ENCODE results near the gene CARD16.
A peak's percentile ranks its signal among the peaks of the same experiment; 100 is the strongest.
"Not testable (repeated sequence)": the region's sequence is repeated elsewhere in the genome, so short reads cannot be mapped to it uniquely, and the experiment has no call there.

Gene CARD16

DNA sequence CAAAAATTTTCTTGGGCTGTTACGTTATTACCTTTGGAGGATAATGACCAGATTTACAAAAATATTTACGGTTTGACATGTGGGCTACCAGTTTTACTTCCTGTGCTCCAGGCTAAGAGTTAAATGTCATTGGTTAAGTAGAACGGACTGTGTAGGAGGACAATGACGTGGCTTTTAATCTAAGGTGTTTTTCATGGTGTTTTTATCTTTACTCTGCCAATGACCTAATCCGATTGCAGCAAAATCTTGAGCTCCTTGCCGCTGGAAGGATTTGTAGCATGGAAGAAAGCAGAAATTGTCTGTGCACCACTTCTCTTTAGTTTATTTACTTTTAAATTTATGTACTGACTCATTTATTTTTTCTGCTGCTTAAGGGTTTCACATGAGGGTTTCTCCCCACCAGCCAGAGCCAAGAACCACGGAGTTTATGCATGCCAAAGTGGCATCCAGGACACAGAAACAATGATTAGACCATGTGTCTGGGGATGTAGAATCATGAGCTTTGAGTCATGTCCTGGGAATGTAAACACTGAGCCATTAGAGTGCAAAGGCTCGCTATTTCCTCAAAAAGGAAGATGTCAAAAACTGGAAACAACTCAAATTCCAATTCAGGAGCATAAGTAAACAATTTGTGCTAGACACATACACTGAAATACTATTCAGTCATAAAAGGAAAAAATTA, 1.9 kb upstream of the CARD16 start:
- DNase-seq, result no peak

- no peak for DNase-seq
Observed at GRCh38 chr11:105045676-105046296, 651 bp upstream of the CARD16 start.

DNA sequence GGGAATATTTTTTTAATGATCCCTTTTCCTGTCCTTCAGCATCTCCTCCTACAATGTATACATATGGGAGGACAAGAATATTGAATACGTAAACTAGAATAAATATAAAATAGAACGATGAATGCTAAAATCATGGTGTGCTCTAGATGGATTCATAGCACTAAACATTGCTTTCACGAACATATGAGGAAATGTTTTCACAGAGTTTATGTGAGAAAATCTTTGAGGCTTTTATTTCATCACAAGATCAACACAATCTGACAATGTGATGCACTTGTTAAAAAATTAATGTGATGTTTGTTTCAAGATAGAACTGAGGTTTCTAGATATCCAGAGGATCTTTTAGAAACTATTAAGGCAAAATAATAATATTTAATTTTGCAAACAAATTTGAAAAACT, 3.0 kb downstream of the CARD16 start:
- no peak for DNase-seq

DNA sequence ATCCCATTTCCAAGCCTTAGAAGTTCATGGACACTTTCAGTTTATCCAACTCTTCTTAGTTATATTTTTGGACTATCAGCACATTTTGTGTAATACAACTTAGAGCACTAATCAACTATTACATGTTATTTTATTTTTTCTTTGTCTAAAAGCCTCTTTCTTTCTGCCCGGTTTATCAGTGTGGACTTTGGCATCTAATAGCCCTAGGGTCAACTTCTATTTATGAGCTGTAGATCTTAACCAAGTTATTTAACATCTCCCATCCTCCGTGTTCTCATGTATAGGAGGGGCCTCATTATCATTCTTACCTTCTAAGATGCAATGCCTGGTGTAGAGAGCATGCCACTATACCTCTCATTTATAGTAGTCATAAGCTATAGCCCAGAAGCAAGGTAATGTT, 4.4 kb downstream of the CARD16 start:
- DNase-seq, result no peak

DNA sequence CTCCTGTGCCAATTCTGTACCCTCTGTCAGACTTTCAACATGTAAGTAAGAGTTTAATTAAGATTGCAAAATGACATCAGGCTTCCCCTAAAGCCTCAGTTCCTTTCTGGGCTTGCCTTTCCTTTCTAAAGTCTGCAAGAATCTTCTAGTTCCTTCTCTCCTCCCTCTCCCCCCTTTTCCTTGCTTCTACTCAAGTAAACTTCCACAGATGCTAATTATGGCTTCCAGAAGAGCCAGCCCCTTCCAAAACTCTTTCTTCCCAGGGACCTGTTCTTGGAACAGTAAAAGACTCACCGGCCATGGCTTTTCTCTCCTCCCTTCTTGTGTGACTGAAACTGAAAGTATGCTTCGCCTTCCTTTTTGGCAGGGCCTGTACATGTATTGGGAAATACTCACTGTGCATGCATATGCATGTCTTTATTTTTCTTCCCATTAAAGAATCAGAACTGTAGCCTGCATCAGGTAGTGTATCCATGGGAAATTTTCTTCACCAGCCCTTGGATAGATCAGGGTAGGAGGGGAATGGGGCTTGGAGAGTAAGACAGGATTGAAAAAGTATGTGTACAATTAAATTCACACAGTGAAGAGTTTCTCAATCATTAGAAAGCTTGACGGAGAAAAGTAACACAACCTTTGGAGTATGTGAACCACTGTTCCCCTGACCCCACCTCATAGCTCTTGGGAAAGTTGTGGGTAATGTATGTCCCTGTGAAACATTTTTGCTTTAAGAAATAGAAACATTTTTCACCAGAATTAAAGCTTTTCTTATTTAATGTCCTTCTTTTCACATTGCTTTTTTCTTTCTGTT, 10.1 kb downstream of the CARD16 start, which contains the start of gene CASP1:
CASP1 (minus strand) TSS at position 332 of the 808 bp plus-strand sequence; CDS start at position 301, 31 bp downstream.
- peak; percentile 67 for DNase-seq

DNA sequence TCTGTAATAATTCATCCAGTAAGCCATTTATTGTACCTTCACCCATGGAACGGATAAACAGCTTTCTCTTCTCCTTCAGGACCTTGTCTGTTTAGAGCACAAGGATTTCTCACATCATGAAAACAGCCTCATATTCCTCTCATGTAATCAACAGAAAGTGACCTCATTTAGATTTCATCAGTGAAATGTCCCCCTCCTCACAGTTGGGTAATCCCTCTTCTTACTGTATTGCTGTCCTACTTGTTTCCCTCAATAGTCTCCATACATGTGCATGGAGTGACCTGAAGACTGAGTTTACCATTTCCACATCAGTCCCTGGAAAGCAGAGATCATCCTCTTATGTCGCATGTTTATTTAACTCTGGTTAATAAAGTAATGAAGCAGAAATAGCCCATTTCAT, 10.7 kb downstream of the CARD16 start:
- not testable (repeated sequence) for DNase-seq

DNA sequence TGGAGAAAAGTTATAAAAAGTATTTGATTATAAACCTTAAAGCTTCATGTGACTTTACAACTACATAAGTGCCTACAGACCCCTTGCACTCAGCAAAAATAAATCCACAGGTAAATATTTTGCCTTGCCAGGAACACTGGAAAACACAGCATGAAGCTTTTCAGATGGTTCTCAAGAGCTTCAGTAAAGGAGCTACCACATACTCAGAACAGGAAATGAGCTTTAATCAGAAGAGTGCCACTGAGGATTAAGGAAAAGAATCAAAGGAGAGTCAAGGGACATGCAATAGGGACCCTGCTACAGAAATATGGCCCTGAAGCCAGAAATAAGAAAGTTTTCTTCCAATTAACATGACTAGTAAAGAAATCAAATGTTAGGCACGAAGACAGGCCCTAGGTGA, 11.4 kb downstream of the CARD16 start:
- DNase-seq, result no peak

DNA sequence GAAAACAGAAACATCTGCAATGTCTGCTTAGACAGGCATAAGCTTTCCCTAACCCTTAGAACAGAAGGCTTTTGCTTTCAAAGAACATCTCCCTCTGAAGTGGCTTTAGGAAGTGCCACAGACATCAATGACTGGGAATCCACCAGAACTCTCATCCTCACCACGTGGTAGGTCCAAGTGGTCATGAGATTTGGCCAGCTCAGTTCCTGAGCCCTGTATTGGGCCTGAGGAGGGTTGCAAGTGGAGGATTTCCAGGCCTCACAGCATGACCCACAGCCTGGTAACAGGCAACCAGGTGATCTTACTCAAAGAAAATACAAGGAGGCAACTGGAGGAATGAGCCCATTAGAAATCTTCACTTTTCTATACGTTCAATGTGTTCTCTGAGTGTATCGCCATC, 11.8 kb downstream of the CARD16 start:
- no peak for DNase-seq

- DNase-seq, result no peak
Observed at GRCh38 chr11:105032495-105032894, 12.6 kb downstream of the CARD16 start.

- no peak for DNase-seq
Observed at GRCh38 chr11:105027678-105028077, 17.5 kb downstream of the CARD16 start.

- no peak for DNase-seq
Observed at GRCh38 chr11:105024394-105024793, 20.7 kb downstream of the CARD16 start.

DNA sequence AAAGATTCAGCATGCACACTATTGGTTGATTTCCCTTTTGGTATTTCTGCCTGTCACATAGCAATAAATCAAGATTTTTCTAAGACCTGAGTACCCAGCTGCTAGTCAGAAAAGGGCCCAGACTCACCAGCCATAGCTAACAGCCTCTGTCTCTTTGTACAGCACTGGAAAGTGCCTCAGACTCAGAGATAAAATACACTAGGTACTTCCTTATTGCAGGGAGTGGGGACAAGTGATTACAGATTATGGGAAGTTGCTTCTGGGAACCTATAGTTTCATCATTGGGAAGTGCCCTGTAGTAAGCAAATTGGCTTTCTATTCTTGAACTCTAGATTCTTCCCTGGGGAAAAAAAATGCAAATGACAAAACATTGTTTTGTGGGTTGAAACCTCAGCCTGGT, 22.1 kb downstream of the CARD16 start, which contains the start of gene CASP5:
CASP5 (minus strand) TSS at position 166 of the 400 bp plus-strand sequence; CDS start at position 134, 32 bp downstream.
- no peak for DNase-seq

DNA sequence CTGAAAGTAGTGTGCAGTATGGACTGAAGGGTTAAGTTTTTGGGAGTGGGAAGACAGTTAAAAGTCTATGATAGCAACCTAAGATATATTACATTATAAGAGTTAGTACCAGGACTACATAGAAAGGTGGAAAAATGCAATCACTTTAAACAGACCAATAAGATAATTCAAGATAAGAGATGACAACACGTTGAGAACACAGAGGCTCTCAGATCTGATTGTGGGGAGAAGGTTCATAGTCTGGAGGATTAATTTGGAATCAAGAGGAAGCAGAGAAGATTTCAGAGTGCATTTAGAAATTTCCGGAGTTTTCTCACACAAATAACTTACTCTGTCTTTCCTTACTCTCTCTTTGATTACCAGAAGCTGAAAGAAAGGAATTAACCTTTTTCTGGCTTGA, 22.6 kb downstream of the CARD16 start:
- no peak for DNase-seq

GRCh38 chr11:105007463-105007862, 37.7 kb downstream of the CARD16 start:
- no peak for DNase-seq

DNA sequence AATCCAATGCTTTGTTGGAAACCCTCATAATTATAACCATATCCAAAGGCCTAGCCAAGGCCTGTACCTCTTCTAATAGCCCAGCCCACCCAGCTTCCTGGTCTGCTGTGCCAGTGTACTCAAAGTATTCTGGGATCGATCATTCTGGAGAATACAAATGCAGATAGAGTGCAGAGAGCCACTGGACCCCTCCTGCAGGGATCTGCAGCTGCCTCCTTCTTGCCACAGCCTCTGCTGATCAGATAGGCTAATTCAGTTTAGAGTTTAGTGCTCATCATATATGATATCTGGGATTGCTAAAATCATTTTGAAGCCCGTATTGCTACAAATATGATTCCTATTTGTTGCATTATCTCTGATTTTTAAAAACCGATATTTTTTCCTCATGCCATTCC, 39.7 kb downstream of the CARD16 start:
- DNase-seq, result no peak

- no peak for DNase-seq
Observed at GRCh38 chr11:105004021-105004420, 41.1 kb downstream of the CARD16 start.

DNA sequence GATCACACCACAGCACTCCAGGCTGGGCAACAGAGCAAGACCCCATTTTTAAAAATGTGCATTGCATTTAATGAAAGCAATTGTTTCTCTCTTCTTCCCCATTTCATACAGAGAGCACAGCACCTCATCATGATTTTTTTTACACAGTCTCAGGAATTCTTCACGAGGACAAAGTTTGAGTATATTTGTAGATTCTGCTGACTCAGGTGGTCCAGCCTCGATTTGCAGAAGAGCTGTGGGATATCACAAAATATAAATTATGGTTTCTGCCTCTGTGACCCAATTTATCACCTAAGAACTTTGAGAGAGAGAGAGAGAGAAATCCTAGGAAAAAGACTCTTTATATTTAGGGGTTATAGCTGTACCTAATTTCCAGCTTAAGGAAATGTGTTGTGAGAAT, 42.0 kb downstream of the CARD16 start:
- no peak for DNase-seq

DNA sequence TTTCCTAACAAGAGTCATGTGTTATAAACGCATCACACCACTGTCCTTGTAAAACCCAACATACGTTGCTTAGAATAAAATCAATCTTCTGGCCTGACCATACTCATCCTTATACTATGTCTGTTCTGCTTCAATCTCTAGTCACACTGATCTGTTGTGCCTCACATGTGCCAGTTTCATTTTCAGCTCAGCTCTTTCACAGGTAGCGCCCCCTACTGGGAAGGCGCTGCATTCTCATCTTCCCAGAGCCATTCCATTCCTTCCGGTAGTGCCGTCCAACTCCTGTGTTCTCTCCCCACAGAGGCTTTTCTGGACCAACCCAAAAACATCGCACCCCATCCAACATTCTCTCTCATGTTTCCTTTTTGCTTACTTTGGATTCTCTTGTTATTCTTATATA, 44.3 kb downstream of the CARD16 start:
- peak; percentile 11 for DNase-seq

DNA sequence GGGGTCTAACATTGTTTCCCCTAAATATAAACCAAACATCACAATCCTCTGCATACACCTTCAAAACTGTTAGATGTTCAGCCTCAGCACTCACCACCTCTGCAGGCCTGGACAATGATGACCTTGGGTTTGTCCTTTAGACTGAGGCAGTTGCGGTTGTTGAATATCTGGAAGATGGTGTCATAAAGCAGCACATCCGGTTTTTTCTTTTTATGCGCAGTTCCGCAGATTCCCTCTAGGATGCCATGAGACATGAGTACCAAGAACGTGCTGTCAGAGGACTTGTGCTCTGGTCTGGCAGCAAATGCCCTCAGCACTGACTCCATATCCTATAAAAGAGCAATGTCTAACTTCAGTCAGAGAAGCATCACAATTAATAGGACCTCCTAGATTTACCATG, 45.0 kb downstream of the CARD16 start:
- no peak for DNase-seq

DNA sequence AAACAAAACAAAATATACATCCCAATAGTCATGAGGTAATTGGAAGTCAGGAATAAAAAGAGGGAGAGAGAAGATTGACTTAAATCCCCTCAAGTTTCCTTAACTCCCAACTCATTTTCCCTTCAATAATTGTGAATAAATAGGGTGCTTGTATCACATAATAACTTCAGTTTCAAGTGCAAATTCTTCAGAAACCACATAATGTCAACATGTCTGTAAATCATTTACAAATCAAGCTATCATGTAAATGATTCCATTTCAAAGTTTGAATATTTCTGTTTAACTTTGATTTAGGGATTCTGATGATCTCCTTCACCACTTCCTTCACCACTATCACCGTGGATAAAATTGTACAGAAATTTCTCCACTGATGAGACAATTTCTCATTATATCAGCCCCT, 45.4 kb downstream of the CARD16 start:
- DNase-seq, result no peak

- DNase-seq, result no peak
Observed at GRCh38 chr11:104997288-104997687, 47.8 kb downstream of the CARD16 start.

- no peak for DNase-seq
Observed at GRCh38 chr11:104995001-104995408, 50.1 kb downstream of the CARD16 start.

DNA sequence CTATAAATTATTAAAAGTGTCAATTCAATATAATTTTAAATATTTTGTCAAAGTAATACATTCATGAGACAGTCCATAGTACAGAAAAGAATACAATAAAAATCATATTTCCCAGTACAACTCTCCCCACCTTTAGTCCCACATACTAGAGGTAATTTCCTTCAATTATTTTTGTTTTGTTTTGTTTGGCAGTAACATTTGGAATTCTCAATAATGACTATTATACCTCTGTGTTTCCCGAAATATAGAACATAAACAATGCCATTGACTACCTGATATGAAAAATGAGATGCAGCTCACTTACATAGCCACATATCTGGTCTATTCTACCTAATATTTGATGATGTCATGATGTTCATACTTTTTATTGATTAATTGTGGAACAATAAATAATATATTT, 52.4 kb downstream of the CARD16 start:
- no peak for DNase-seq

- no peak for DNase-seq
Observed at GRCh38 chr11:104991994-104992393, 53.1 kb downstream of the CARD16 start.

Data from activated CD4-positive, alpha-beta T cell treated with anti-CD3 and anti-CD28 coated beads, Interleukin-2, amount 50 U/mL, for 16 hours (primary cell).